K562 (cell line): ENCODE data around the gene CAV1. TPM values are rescaled to one million over a fixed set of nuclear protein-coding genes. Genes with fewer than 3 reads are reported as not detected.

Experiments
- ATAC-seq: fragments of 200-7000 bp; cut with Tn5 transposase; 3 replicates; pipeline ENCODE4 v1.9.1; 2020; ENCODE audit warnings: moderate library complexity
- BruUV-seq: library from RNA; stranded (reverse); fragments of 400-500 nt; replicated peaks from 2 replicates; lab custom pipeline; 2021; lab: Mats Ljungman, UMichigan
- CTCF ChIA-PET: fragments of 300-600 bp; formaldehyde crosslinking; extraction: SDS; loops from one replicate; lab custom pipeline; 2021; ENCODE audit warnings: low intra/inter-chr PET ratio; lab: Yijun Ruan, JAX
- POLR2A ChIA-PET: fragments of 300-600, 350-650 bp; sonication (Branson Sonifier 250); formaldehyde crosslinking; extraction: SDS; loops from one replicate; lab custom pipeline; 2021; ENCODE audit warnings: antibody characterized with exemption, inconsistent platforms; lab: Yijun Ruan, JAX
- DNase-seq, 4 experiments: peaks; one replicate each; pipeline versions ENCODE4 v3.0.0 to v3.0.0-alpha.2; 2011 to 2018; ENCODE audit warnings: low spot score in 3 of 4, mixed read lengths in 3 of 4; ENCODE audit errors: extremely low read depth in 1 of 4
- FAIRE-seq: peaks from 2 replicates; lab custom pipeline; 2011; peaks lifted over from hg19 to GRCh38; lab: Jason Lieb, UNC
- H2AFZ ChIP-seq: 2 replicates; pipeline ENCODE4 v1.6.0; 2011; ENCODE audit warnings: low read depth, low read length, control low read depth, inconsistent platforms
- H3K27ac ChIP-seq: fragments of 200-600 bp; 3 replicates; pipeline ENCODE4 v1.8.0; 2011; ENCODE audit warnings: low read depth, mild to moderate bottlenecking, control low read depth, inconsistent platforms, low read length, moderate library complexity, mixed read lengths; ENCODE audit errors: extremely low read depth
- H3K27me3 ChIP-seq, 2 experiments: fragments of 300-600 bp in 1 of 2; 2 replicates in 1 of 2; 3 replicates in 1 of 2; pipeline versions ENCODE4 v1.6.0 to v1.8.0; 2011; ENCODE audit warnings: inconsistent platforms in 2 of 2, low read length in 2 of 2, mild to moderate bottlenecking in 1 of 2, mixed read lengths in 1 of 2, moderate library complexity in 1 of 2; ENCODE audit not compliant: control insufficient read depth in 2 of 2, insufficient read depth in 2 of 2
- H3K36me3 ChIP-seq: fragments of 300-600 bp; 3 replicates; pipeline ENCODE4 v1.8.0; 2011; ENCODE audit warnings: mild to moderate bottlenecking, low read length, inconsistent platforms; ENCODE audit not compliant: control insufficient read depth, insufficient read depth
- H3K4me1 ChIP-seq, 2 experiments: fragments of 200-600 bp in 1 of 2; replicated peaks in 1 of 2; 2 replicates in 1 of 2; 3 replicates in 1 of 2; pipeline versions ENCODE4 v1.5.1 to v1.8.0; 2011; ENCODE audit warnings: inconsistent platforms in 2 of 2, low read length in 2 of 2, mild to moderate bottlenecking in 1 of 2, mixed read lengths in 1 of 2, moderate library complexity in 1 of 2; ENCODE audit not compliant: control insufficient read depth in 2 of 2, insufficient read depth in 2 of 2
- H3K4me2 ChIP-seq: 2 replicates; pipeline ENCODE4 v1.6.1; 2011; ENCODE audit warnings: low read length, control low read depth, inconsistent platforms, mixed read lengths; ENCODE audit not compliant: insufficient read depth
- H3K4me3 ChIP-seq: fragments of 200-600 bp; sonication (generic), shearing (Covaris generic); 2 replicates; pipeline ENCODE4 v1.5.1; 2016; ENCODE audit warnings: control low read depth, inconsistent platforms
- H3K79me2 ChIP-seq: fragments of 200-600 bp; 3 replicates; pipeline ENCODE4 v1.8.0; 2011; ENCODE audit warnings: low read length, inconsistent platforms; ENCODE audit not compliant: control insufficient read depth, insufficient read depth
- H3K9ac ChIP-seq, 2 experiments: 2 replicates each; pipeline versions ENCODE4 v1.6.0 to v1.6.1; 2011; ENCODE audit warnings: low read depth in 2 of 2, low read length in 2 of 2, control low read depth in 1 of 2, inconsistent platforms in 1 of 2, mild to moderate bottlenecking in 1 of 2, mixed read lengths in 1 of 2; ENCODE audit not compliant: insufficient read depth in 1 of 2
- H3K9me1 ChIP-seq: one replicate; pipeline ENCODE4 v1.6.0; 2011; ENCODE audit warnings: inconsistent platforms, mild to moderate bottlenecking, low read length, moderate library complexity; ENCODE audit not compliant: control insufficient read depth, insufficient read depth
- H3K9me3 ChIP-seq: replicated peaks from 2 replicates; pipeline ENCODE4 v1.5.1; 2011; ENCODE audit warnings: low read depth, low read length, inconsistent platforms; ENCODE audit not compliant: control insufficient read depth, insufficient read depth
- H4K20me1 ChIP-seq: replicated peaks from 2 replicates; pipeline ENCODE4 v1.6.1; 2011; ENCODE audit warnings: low read length, inconsistent platforms, mixed read lengths; ENCODE audit not compliant: control insufficient read depth, insufficient read depth
- CHD1 ChIP-seq: fragments of 200-600 bp; sonication (generic); IDR thresholded peaks from one replicate; pipeline ENCODE4 v1.6.1; 2012; ENCODE audit warnings: mild to moderate bottlenecking, moderate library complexity, low read length, inconsistent platforms
- CREM ChIP-seq: IDR thresholded peaks from 2 replicates; pipeline ENCODE4 v1.6.1; 2014; ENCODE audit warnings: antibody characterized with exemption, low read depth
- CXXC5 ChIP-seq: fragments of 250-450 bp; sonication (Bioruptor Pico); IDR thresholded peaks from 2 replicates; pipeline ENCODE4 v1.8.0; 2022; ENCODE audit warnings: inconsistent platforms, mild to moderate bottlenecking, moderate library complexity
- EHMT2 ChIP-seq: fragments of 450-650 bp; IDR thresholded peaks from 2 replicates; pipeline ENCODE4 v1.6.1; 2018; ENCODE audit warnings: antibody characterized with exemption
- EZH2 ChIP-seq: IDR thresholded peaks from 2 replicates; pipeline ENCODE4 v1.6.1; 2012; ENCODE audit warnings: low read depth, mild to moderate bottlenecking, inconsistent platforms, low read length, borderline replicate concordance
- KLF16 ChIP-seq: IDR thresholded peaks from 2 replicates; pipeline ENCODE4 v1.6.1; 2016; ENCODE audit warnings: antibody characterized with exemption
- MTA1 ChIP-seq: fragments of 450-650 bp; IDR thresholded peaks from 2 replicates; pipeline ENCODE4 v1.6.1; 2017; ENCODE audit warnings: borderline replicate concordance
- MTA3 ChIP-seq: fragments of 450-650 bp; formaldehyde crosslinking; IDR thresholded peaks from 2 replicates; pipeline ENCODE4 v1.6.1; 2017; ENCODE audit warnings: mild to moderate bottlenecking, borderline replicate concordance
- PTBP1 ChIP-seq: fragments of 200-400 bp; formaldehyde crosslinking; IDR thresholded peaks from 2 replicates; pipeline ENCODE4 v1.6.1; 2017; ENCODE audit warnings: low read depth, low read length
- SMAD2 ChIP-seq: fragments of 150-350 bp; IDR thresholded peaks from 2 replicates; pipeline ENCODE4 v1.6.1; 2014; ENCODE audit warnings: low read depth, mild to moderate bottlenecking, low read length
- SUPT5H ChIP-seq: fragments of 450-650 bp; IDR thresholded peaks from 2 replicates; pipeline ENCODE4 v1.6.1; 2016
- TBP ChIP-seq: optimal IDR thresholded peaks from 2 replicates; pipeline ENCODE3; 2011; ENCODE audit warnings: low read depth, low read length, improper control_type of control experiment
- YBX1 ChIP-seq: fragments of 450-650 bp; IDR thresholded peaks from 2 replicates; pipeline ENCODE4 v1.7.1; 2016; ENCODE audit warnings: mild to moderate bottlenecking
- ZNF212 ChIP-seq: fragments of 450-650 bp; formaldehyde crosslinking; IDR thresholded peaks from 2 replicates; pipeline ENCODE4 v1.4.0; 2020; ENCODE audit warnings: mild to moderate bottlenecking
- WGBS: fragments of 100-300 bp; shearing (Covaris generic); methylation state at CpG from one replicate; pipeline ENCODE4 v1.1.6; 2016; ENCODE audit warnings: low coverage, mixed read lengths; ENCODE audit not compliant: insufficient coverage; ENCODE audit errors: missing lambda C conversion rate; 5-methylcytosine and 5-hydroxymethylcytosine counted together
- in situ Hi-C: fragments of 300-500 bp; cut with MboI; formaldehyde crosslinking; loops from 4 replicates; pipeline ENCODE4 v1.15.0; 2018; ENCODE audit warnings: inconsistent platforms, mixed read lengths
- intact Hi-C: fragments of 100-400 bp; cut with micrococcal nuclease; formaldehyde crosslinking; loops from 2 replicates; pipeline ENCODE4 v1.14.2; 2022
- polyA plus RNA-seq, 8 experiments: library from polyadenylated mRNA; depleted of rRNA in 4 of 8; stranded (reverse) in 5 of 8; unstranded in 3 of 8; fragments of >200 nt; fragmentation: Nextera tagmentation in 2 of 8; fragmentation: Illumina TruSeq in 1 of 8; extraction: Ambion mirVana in 2 of 8; extraction: Trizol in 1 of 8; gene quantifications; 2 replicates each; pipeline versions ENCODE4 v1.2.1 to v1.2.3, GENCODE V29; 2011 to 2014; ENCODE audit warnings: inconsistent platforms in 1 of 8, missing spikeins in 1 of 8
- total RNA-seq, 7 experiments: library from RNA; depleted of rRNA in 6 of 7; stranded (reverse); fragments of >200 nt in 6 of 7; fragmentation: Illumina TruSeq in 2 of 7; extraction: Trizol in 2 of 7; gene quantifications; 2 replicates each; pipeline versions ENCODE4 v1.2.1 to v1.2.3, GENCODE V29; 2011 to 2021; ENCODE audit warnings: low replicate concordance in 1 of 7
- TF ChIP-seq, protein P1 (sequence below): fragments of 200-800 bp; sonication (Bioruptor generic); IDR thresholded peaks from 2 replicates; pipeline ENCODE4 v1.6.1; 2017; ENCODE audit warnings: missing genetic modification characterization, missing compliant biosample characterization
- TF ChIP-seq, protein P2 (sequence below), 3 experiments: fragments of 200-800 bp in 1 of 3; sonication (Bioruptor generic) in 1 of 3; sonication (generic) in 1 of 3; formaldehyde crosslinking in 1 of 3; IDR thresholded peaks; 2 replicates each; pipeline versions ENCODE4 v1.6.1 to v1.8.0; 2016 to 2022; ENCODE audit warnings: mild to moderate bottlenecking in 2 of 3, missing compliant biosample characterization in 2 of 3, missing genetic modification characterization in 2 of 3, missing genetic modification reagents in 1 of 3
- TF ChIP-seq, protein P3 (sequence below): fragments of 450-650 bp; IDR thresholded peaks from 2 replicates; pipeline ENCODE4 v1.6.1; 2016; ENCODE audit warnings: borderline replicate concordance

CAV1 gene
- total and polyA plus RNA-seq, 9 of the 15 experiments (the other 6 are each of a cell fraction or from before 2014, with no cell fraction given): 0.08 to 1.5 (median 0.63) TPM

DNA sequence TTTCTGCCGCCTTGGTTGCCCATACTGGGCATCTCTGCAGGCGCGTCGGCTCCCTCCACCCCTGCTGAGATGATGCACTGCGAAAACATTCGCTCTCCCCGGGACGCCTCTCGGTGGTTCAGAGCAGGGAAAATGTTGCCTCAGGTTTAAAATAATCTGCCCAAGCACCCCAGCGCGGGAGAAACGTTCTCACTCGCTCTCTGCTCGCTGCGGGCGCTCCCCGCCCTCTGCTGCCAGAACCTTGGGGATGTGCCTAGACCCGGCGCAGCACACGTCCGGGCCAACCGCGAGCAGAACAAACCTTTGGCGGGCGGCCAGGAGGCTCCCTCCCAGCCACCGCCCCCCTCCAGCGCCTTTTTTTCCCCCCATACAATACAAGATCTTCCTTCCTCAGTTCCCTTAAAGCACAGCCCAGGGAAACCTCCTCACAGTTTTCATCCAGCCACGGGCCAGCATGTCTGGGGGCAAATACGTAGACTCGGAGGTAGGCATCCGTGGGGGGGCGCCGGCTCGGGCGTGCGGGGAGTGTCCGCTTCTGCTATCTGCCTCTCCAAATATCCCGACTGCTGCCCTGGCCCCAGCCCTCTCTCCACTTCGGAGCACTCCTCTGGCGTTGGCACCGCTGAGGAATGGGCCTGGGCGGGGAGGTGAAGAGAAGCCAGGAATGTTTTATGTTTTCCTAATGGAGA, at the start of gene CAV1 (continued):
- TF ChIP-seq, protein P1, sequence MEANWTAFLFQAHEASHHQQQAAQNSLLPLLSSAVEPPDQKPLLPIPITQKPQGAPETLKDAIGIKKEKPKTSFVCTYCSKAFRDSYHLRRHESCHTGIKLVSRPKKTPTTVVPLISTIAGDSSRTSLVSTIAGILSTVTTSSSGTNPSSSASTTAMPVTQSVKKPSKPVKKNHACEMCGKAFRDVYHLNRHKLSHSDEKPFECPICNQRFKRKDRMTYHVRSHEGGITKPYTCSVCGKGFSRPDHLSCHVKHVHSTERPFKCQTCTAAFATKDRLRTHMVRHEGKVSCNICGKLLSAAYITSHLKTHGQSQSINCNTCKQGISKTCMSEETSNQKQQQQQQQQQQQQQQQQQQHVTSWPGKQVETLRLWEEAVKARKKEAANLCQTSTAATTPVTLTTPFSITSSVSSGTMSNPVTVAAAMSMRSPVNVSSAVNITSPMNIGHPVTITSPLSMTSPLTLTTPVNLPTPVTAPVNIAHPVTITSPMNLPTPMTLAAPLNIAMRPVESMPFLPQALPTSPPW (CRISPR knock-in tag): peak; percentile 57; the same call in 1 of the 2 replicates
- TF ChIP-seq CXXC5 (CRISPR knock-in tag): peak; percentile 51; the same call in 1 of the 2 replicates
- peak; percentile 51; the same call in 1 of the 2 replicates for TF ChIP-seq MTA3
- TF ChIP-seq, protein P2, sequence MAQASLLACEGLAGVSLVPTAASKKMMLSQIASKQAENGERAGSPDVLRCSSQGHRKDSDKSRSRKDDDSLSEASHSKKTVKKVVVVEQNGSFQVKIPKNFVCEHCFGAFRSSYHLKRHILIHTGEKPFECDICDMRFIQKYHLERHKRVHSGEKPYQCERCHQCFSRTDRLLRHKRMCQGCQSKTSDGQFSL (CRISPR knock-in tag; IDR thresholded peaks at IDR 0.05): peak; percentile 94
- TF ChIP-seq, protein P2 (tag; IDR thresholded peaks at IDR 0.05): peak in 1 of 2 experiments; percentile 75; a peak in 2 of 4 replicates
- TF ChIP-seq KLF16: no peak

DNA sequence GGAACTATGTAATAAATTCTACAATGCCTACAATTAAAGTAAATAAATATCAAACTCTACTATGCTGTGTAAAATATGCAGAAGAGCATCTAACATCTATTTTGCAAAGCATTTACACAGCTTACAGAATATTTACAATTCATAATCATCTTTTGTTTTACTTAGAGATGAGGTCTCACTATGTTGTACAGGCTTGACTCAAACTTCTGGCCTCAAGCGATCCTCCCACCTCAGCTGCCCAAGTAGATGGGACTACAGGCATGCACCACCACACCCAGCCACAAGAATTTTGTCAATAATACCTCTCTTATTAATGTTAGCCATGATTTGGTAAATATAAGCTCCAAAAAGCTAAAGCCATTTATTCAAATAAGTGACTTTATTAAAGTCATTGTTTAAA, 47.2 kb upstream of the CAV1 start:
- WGBS: 31% methylated on average over 1 of the region's 1 CpG
- DNase-seq (no peak), ATAC-seq (peak; percentile 50; the same call in 1 of the 3 replicates), FAIRE-seq (no peak)
- H3K9me3 ChIP-seq: no peaks in the 10 kb centered on the region
- no peak overlapping the region for H3K4me3 ChIP-seq
- intact Hi-C loops: no loop called here
- H3K27ac ChIP-seq: no peak overlapping the region
- H3K4me2 ChIP-seq: no peak overlapping the region
- CTCF ChIA-PET: no interaction called here
- no peaks in the 10 kb centered on the region for H3K36me3 ChIP-seq
- POLR2A ChIA-PET: interaction anchor here (1.6 kb wide), 1 partner anchor 12 kb away, joined by 3 read pairs; no protein-coding TSS in a partner anchor
- in situ Hi-C loops: no loop called here
- no peaks in the 10 kb centered on the region for H3K79me2 ChIP-seq
- H3K4me1 ChIP-seq: no peaks in the 10 kb centered on the region
- no peaks in the 10 kb centered on the region for H4K20me1 ChIP-seq
- H3K27me3 ChIP-seq: no peaks in the 10 kb centered on the region
- H3K9ac ChIP-seq: no peak overlapping the region
- BruUV-seq: no TSS peak
- H2AFZ ChIP-seq: no peak overlapping the region
- H3K9me1 ChIP-seq: no peaks in the 10 kb centered on the region
- no peak for TF ChIP-seq TBP
- no peak for TF ChIP-seq MTA1
- TF ChIP-seq ZNF212 (CRISPR knock-in tag): no peak
- no peak for TF ChIP-seq CREM
- no peak for TF ChIP-seq PTBP1
- TF ChIP-seq, protein P3, sequence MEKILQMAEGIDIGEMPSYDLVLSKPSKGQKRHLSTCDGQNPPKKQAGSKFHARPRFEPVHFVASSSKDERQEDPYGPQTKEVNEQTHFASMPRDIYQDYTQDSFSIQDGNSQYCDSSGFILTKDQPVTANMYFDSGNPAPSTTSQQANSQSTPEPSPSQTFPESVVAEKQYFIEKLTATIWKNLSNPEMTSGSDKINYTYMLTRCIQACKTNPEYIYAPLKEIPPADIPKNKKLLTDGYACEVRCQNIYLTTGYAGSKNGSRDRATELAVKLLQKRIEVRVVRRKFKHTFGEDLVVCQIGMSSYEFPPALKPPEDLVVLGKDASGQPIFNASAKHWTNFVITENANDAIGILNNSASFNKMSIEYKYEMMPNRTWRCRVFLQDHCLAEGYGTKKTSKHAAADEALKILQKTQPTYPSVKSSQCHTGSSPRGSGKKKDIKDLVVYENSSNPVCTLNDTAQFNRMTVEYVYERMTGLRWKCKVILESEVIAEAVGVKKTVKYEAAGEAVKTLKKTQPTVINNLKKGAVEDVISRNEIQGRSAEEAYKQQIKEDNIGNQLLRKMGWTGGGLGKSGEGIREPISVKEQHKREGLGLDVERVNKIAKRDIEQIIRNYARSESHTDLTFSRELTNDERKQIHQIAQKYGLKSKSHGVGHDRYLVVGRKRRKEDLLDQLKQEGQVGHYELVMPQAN: no peak
- TF ChIP-seq EZH2: no peak
- no peak for TF ChIP-seq CHD1
- TF ChIP-seq EHMT2: no peak
- no peak for TF ChIP-seq SUPT5H
- TF ChIP-seq SMAD2: no peak
- no peak for TF ChIP-seq YBX1
